Lower leg skin (tissue), 3 donors: ENCODE results near the gene CTNND2.

ENCODE experiments used
- CTCF ChIP-seq, 3 donors: fragments of 450-650 bp; IDR thresholded peaks; one replicate each; pipeline ENCODE4 v1.5.1; 2016; ENCODE audit warnings: antibody characterized with exemption in 3 of 3, mild to moderate bottlenecking in 3 of 3, moderate library complexity in 2 of 3
- POLR2A ChIP-seq, 2 donors: fragments of 450-650 bp; IDR thresholded peaks; one replicate each; pipeline ENCODE4 v1.6.1; 2016 to 2017; ENCODE audit warnings: antibody characterized with exemption in 2 of 2, mild to moderate bottlenecking in 1 of 2, moderate library complexity in 1 of 2

GRCh38 chr5:11797132-11797531 lies 107.1 kb downstream of the CTNND2 start:
- no peak for TF ChIP-seq CTCF (IDR thresholded peaks at IDR 0.05)
- TF ChIP-seq POLR2A (IDR thresholded peaks at IDR 0.05) = no peak
